HK-2 (cell line): ENCODE results near the gene TMEM35B.
"Not testable (repeated sequence)": the region's sequence is repeated elsewhere in the genome, so short reads cannot be mapped to it uniquely, and the experiment has no call there.

ENCODE experiments used
- DNase-seq: peaks from one replicate; pipeline ENCODE4 v3.0.0-alpha.2; 2018; ENCODE audit not compliant: unreplicated experiment

TMEM35B gene

DNA sequence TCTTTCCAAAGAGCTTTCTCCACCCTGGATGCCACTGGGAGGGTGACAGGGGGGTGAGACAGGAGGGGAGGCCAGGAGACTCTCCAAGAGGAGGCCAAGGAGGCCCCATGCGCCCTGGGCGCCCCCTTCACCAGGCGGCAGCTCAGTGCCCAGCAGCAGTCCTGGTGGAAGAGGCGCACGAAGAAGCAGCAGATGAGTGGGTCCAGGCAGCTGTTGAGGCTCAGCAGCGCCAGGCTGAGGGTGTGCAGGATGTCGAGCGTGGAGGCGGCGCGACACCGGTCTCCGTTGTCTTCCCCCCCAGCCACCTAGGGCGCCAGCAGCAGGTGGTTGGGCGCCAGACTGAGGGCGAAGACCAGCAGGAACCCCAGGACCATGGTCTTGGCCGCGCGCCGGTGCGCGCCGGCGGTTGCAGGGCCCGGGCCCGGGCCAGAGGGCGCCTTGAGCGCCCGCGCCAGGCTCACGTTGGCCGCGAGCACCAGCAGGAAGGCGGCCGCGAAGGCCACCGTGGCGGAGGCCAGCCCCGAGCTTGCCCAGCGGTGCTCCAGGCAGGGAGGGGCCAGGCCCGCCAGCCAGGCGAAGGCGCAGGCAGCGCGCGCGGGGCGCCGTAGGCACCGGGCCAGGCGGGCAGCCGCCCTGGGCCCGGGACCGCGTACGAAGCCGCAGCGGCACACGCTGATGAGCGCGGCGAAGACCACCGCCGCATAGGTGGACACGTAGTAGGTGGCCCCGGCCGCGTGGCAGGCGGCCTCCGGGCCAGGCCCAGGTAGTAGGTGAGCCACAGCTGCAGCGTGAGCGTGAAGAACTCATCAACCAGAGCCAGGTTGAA lies 8.6 kb downstream of the TMEM35B start:
- DNase-seq = no peak

DNA sequence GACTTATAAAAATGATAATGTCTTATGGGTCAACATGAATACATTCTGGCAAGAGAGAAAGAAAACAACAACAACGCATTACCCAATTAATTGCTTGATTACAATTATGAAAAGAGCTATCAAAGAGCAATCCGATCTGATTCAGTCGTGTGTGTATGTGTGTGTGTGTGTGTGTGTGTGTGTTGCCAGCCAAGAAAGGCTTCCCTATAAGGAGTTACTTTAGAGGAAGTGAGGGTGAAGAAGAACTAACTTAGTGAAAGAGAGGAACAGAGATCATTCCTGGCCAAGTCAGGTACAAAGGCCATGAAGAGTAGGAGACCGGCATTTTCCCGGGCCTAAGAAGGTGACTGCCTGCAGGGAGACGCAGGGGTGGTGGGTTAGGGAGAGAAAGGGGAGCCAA lies 9.4 kb downstream of the TMEM35B start:
- DNase-seq = no peak

DNA sequence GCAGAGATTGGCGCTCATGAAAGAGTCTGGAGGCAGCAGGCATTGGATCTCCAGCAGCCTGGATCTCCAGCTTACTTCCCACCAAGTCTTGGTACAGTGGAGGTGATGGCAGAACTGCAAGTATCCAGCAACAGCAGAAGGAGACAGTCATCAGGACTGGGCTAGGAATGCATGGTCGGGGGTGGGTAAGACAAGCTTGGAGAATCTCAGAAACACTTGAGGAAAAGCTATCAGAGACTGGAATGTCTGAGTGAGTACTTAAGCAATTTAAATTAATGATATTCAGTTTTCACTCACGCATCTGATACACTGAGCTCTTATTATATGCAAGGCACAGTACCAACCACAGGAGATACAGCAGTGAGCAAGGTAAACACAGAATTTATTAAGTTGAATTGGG lies 9.8 kb downstream of the TMEM35B start:
- DNase-seq = no peak

DNA sequence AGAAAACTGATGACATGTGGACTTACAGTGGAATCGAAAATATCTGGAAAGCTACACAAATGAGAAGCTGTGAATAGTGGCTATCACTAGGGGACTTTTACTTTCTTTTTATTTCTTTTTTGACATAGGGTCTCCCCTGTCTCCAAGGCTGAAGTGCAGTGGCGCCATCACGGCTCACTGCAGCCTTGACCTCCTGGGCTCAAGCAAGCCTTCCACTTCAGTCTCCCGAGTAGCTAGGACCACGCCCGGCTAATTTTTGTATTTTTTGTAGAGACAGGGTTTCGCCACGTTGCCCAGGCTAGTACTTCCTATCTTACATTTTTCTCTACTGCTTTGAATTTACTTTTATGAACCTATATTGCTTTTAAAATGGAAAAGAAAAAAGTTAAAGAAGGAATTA lies 10.5 kb downstream of the TMEM35B start:
- DNase-seq = no peak

DNA sequence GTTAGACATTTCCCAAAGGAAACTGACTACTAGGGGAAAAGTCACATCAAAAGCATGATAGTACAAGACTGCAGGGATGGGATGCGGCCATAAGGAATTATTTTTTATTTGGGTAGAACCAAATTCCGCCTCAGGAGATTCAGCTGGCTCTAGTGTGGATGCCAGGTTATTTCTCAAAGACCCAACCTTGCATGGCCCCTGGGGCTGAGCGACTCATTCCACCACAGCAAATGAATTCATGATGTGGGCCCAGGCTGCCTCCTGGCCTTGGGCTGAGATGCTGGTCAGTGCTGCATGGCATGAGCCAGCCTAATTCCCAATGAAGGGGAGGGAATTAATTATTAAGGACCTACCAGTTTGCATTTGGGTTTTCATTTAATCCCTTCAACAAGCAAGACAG lies 11.8 kb downstream of the TMEM35B start:
- DNase-seq = no peak

DNA sequence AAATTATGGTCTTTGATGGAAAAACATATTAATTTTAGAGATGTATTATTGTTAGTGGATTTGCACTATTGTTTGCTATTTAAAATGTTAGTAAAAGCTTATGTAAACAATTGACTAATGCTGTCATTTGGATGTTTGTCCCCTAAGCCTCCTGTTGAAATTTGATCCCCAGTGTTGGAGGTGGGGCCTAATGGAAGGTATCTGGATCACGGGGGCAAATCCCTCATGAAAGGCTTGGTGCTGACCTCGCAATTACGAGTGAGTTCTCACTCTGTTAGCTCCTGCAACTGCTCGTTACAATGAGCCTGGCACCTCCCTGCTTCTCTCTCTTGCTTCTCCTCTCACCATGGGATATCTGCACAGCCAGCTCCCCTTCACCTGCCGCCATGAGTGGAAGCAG lies 14.3 kb downstream of the TMEM35B start:
- no peak for DNase-seq

DNA sequence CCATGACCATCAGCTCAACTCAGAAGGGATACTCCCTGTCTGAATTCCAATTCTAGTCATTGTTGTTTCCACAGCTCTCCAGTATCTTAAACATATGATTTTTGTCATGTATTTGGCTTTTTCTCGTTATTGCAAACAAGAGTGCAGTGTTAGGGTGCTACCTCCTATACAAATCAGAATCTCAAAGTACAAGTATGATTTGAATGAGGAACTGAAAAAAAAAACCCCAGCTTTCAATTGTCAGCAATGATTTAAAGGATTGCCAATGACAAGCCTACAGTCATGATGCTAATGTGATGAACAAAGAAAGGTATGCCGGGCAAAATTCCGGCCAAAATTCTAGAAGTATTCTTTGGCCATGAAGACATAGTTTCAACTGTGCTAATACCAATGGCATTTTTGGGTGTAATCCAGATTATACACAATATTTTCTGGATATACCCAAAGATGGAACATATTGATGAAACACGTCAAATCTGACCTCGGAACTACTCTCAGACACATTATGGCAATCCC lies 14.9 kb downstream of the TMEM35B start:
- no peak for DNase-seq

DNA sequence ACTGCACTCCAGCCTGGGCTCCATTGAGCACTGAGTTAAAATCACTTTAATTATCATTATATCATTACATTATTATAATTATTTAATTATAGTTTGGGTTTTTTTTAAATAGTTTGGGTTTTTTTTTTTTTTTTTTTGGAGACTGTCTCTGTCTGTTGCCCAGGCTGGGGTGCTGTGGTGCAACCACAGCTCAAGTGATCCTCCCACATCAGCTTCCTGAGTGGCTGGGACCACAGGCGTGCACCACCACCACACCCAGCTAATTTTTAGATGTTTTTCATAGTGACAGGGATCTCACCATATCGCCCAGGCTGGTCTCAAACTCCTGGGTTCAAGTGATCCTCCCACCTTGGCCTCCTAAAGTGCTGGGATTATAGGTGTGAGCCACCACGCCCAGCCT lies 16.9 kb downstream of the TMEM35B start:
- not testable (repeated sequence) for DNase-seq

DNA sequence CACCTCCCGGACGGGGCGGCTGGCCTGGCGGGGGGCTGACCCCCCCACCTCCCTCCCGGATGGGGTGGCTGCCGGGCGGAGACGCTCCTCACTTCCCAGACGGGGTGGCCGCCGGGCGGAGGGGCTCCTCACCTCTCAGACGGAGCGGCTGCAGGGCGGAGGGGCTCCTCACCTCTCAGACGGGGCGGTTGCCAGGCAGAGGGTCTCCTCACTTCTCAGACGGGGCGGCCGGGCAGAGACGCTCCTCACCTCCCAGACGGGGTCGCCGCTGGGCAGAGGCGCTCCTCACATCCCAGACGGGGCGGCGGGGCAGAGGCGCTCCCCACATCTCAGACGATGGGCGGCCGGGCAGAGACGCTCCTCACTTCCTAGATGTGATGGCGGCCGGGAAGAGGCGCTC lies 17.5 kb downstream of the TMEM35B start:
- not testable (repeated sequence) for DNase-seq

DNA sequence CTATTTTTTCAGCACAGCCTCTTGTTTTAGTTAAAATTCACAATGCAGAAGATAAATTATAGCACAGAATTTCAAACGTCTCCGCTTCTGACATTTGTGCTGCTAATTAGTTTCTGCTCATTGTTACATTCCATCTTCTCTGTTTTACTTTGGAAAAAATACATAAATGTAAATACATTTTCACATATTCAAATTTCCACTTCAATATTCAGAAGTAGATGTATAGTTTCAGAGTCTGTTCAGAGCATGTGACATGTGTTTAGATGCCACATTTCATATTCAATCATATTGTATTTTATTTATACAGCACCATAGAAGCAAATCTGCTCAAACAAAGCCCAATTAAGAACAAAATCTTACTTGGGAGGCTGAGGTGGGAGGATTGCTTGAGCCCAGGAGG lies 19.6 kb downstream of the TMEM35B start:
- DNase-seq = no peak

DNA sequence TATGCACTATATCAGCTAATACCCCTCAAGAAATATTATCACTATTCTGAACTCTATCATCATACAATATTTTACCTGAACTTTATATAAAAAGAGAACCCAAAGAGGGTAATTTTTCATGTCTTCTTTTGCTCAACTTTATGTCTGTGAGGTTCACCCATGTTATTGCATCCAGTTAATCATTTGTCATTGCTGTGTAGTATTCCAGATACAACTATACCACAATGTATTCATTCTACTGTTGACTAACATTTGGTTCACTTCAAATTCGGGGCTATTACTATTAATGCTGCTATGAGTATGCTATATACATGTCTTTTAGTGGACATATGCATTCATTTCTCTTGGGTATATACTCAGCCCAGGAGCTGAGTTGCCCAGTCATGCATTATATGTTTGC lies 34.7 kb downstream of the TMEM35B start:
- no peak for DNase-seq

DNA sequence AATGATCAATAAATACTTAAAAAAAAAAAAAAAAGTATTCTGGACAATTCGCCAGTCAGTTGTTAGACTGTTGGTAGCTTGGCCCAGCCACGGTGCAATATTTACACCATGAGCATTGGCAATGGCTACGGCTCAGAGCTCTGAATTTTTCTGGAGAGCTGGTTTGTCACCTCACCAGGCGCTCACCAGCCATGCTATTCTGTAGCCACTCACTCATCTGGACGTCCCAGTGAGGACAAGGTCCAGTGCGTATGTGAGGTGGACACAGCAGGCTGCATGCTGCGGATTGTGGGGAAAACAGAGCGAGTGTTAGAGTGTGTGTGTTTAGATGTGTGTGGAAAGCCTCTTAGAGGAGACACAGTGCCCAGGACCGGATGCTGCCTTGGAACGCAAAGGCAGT lies 36.4 kb downstream of the TMEM35B start:
- DNase-seq = not testable (repeated sequence)

DNA sequence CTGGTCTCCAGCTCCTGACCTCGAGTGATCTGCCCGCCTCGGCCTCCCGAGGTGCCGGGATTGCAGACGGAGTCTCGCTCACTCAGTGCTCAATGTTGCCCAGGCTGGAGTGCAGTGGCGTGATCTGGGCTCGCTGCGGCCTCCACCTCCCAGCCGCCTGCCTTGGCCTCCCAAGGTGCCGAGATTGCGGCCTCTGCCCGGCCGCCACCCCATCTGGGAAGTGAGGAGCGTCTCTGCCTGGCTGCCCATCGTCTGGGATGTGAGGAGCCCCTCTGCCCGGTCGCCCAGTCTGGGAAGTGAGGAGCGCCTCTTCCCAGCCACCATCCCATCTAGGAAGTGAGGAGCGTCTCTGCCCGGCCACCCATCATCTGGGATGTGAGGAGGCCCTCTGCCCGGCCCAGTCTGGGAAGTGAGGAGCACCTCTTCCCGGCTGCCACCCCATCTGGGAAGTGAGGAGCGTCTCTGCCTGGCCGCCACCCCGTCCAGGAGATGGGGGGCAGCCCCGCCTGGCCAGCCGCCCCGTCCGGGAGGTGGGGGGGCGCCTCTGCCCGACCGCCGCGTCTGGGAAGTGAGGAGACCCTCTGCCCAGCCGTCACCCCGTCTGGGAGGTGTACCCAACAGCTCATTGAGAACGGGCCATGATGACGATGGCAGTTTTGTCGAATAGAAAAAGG lies 37.4 kb downstream of the TMEM35B start:
- DNase-seq = not testable (repeated sequence)

DNA sequence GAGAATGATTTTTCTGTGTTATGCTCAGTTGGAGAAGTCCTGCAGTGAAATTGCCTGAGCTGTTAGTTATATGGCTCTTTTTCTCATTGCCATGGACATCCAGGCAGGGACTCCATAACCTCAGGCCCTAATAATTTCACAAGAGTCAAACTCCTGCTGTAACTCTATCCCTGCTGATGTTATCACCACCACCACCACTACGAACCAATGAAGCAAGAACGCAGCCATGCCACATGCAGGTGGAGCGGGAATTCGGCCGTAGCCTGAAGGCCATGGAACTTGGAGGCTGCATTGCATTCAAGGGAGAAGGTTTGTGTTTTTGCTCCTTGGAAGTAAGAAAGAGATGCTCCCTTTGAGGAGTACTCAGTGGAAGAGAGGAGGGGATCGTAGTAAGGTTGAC lies 38.9 kb downstream of the TMEM35B start:
- no peak for DNase-seq

DNA sequence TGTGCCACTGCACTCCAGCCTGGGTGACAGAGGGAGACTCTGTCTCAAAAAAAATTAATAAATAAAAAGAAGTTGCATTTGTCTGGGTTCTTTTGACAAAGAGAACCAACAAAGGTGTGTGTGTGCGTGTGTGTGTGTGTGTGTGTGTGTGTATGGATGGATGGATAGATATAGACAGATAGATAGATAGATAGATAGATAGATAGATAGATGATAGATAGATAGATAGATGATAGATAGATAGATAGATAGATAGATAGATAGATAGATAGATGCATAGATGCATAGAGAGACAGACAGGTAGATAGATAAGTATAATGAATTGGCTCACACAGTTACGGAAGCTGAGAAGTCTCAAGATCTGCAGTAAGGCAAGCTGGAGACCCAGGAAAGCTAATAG lies 43.3 kb downstream of the TMEM35B start:
- DNase-seq = not testable (repeated sequence)
